Vagina (tissue), 2 donors: ENCODE results near the gene ARL6IP1. TPM values are rescaled to one million over a fixed set of nuclear protein-coding genes. Genes with fewer than 3 reads are reported as not detected.

ENCODE experiments used
- DNase-seq, 2 donors: peaks; one replicate each; pipeline ENCODE4 v3.0.0-alpha.2; 2017; ENCODE audit errors: extremely low spot score in 2 of 2
- H3K27ac ChIP-seq: fragments of 200-600 bp; sonication (generic); one replicate; pipeline ENCODE4 v1.5.1; 2019
- H3K27me3 ChIP-seq: fragments of 200-600 bp; sonication (generic); one replicate; pipeline ENCODE4 v1.5.1; 2019
- H3K36me3 ChIP-seq, 2 donors: fragments of 200-600 bp; sonication (generic); one replicate each; pipeline ENCODE4 v1.5.1; 2017 to 2019
- H3K4me1 ChIP-seq: fragments of 200-600 bp; sonication (generic); one replicate; pipeline ENCODE4 v1.5.1; 2019
- H3K4me3 ChIP-seq, 2 donors: fragments of 200-600 bp; sonication (generic); 1 replicate in 1 of 2; 2 replicates in 1 of 2; pipeline ENCODE4 v1.5.1; 2016 to 2019
- H3K9me3 ChIP-seq: fragments of 200-600 bp; sonication (generic); one replicate; pipeline ENCODE4 v1.5.1; 2019
- POLR2A ChIP-seq, 2 donors: fragments of 450-650 bp; IDR thresholded peaks; one replicate each; pipeline ENCODE4 v1.6.1; 2017; ENCODE audit warnings: antibody characterized with exemption in 2 of 2, mild to moderate bottlenecking in 2 of 2, moderate library complexity in 2 of 2
- POLR2AphosphoS5 ChIP-seq, 2 donors: sonication (generic); formaldehyde crosslinking; IDR thresholded peaks; one replicate each; pipeline ENCODE4 v1.9.0; 2017; ENCODE audit warnings: antibody characterized with exemption in 2 of 2, mild to moderate bottlenecking in 2 of 2, low read depth in 1 of 2; ENCODE audit not compliant: insufficient read depth in 1 of 2
- intact Hi-C: fragments of 100-400 bp; cut with DNase I; formaldehyde crosslinking; loops from one replicate; pipeline ENCODE4 v1.15.1; 2023
- total RNA-seq: library from RNA; depleted of rRNA; stranded (reverse); fragments of >200 nt; gene quantifications from one replicate; pipeline ENCODE4 v1.2.3, GENCODE V29; 2016
- TF ChIP-seq, protein P1 (sequence below), 3 experiments: fragments of 450-650 bp in 2 of 3; fragments of 200-600 bp in 1 of 3; sonication (generic) in 1 of 3; IDR thresholded peaks; one replicate each; pipeline ENCODE4 v1.5.1; 2017 to 2019; ENCODE audit warnings: antibody characterized with exemption in 3 of 3, mild to moderate bottlenecking in 2 of 3, moderate library complexity in 2 of 3

ARL6IP1 gene
- total RNA-seq, 1 donor from 2014 or later = 103 TPM

DNA sequence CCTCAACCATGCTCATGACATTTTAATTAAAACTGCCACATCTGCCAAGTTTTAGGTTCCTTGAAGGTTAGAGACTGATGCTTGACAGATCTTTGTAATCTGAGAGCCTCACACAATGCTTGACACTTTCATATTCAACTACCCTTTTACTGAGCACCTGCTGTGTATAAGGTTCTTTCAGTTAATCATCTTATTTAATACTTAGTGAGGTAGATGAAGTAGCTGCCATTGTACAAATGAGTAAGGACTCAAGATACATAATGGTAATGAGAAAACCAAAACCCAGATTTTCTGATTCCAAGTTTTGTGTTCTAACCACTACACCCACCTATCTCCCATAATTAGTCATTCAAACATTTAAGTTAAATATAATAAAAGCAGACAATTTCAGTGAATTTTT is 35.4 kb upstream of the ARL6IP1 start:
- DNase-seq = no peak
- Histone ChIP-seq H3K9me3 (no peaks in the 10 kb centered on the region), H3K4me1 (no peaks in the 10 kb centered on the region), H3K36me3 (peaks cover 5 to 94% of the 10 kb centered on the region in 2 donors), H3K27me3 (no peaks in the 10 kb centered on the region), H3K27ac (no peak overlapping the region), H3K4me3 (no peak overlapping the region)
- TF ChIP-seq POLR2AphosphoS5 (IDR thresholded peaks at IDR 0.05; ENCODE audit: insufficient read depth in 1 of 2, low read depth in 1 of 2) = no peak
- no peak for TF ChIP-seq POLR2A (IDR thresholded peaks at IDR 0.05)
- TF ChIP-seq, protein P1, sequence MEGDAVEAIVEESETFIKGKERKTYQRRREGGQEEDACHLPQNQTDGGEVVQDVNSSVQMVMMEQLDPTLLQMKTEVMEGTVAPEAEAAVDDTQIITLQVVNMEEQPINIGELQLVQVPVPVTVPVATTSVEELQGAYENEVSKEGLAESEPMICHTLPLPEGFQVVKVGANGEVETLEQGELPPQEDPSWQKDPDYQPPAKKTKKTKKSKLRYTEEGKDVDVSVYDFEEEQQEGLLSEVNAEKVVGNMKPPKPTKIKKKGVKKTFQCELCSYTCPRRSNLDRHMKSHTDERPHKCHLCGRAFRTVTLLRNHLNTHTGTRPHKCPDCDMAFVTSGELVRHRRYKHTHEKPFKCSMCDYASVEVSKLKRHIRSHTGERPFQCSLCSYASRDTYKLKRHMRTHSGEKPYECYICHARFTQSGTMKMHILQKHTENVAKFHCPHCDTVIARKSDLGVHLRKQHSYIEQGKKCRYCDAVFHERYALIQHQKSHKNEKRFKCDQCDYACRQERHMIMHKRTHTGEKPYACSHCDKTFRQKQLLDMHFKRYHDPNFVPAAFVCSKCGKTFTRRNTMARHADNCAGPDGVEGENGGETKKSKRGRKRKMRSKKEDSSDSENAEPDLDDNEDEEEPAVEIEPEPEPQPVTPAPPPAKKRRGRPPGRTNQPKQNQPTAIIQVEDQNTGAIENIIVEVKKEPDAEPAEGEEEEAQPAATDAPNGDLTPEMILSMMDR (IDR thresholded peaks at IDR 0.05) = no peak
- intact Hi-C loops = no loop called here

DNA sequence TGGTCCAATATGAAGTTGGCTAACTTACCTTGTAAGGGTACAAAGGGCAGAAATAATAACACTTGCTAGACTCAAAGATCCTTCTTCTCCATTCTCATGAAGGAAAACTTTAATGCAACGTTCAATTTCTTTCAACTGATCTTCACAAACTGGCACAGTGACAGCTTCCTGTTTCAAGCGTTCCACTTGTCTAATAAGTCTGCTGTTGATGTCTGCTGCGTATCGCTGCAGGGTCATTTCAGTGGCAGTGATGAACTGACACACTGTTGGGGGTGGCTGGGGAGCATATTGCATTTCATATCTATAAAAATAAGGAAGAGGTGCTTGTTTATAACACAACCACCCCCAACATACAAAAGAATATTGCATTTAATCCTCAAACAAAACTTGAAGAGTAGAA is 33.5 kb upstream of the ARL6IP1 start:
- H3K36me3 ChIP-seq = peaks cover 5 to 96% of the 10 kb centered on the region in 2 donors
- intact Hi-C loops = no loop called here
- H3K9me3 ChIP-seq = no peaks in the 10 kb centered on the region
- no peak overlapping the region for H3K27ac ChIP-seq
- no peaks in the 10 kb centered on the region for H3K4me1 ChIP-seq
- DNase-seq = no peak
- H3K27me3 ChIP-seq = no peaks in the 10 kb centered on the region
- no peak overlapping the region for H3K4me3 ChIP-seq
- TF ChIP-seq, protein P1 (IDR thresholded peaks at IDR 0.05) = no peak
- no peak for TF ChIP-seq POLR2A (IDR thresholded peaks at IDR 0.05)
- no peak for TF ChIP-seq POLR2AphosphoS5 (IDR thresholded peaks at IDR 0.05; ENCODE audit: insufficient read depth in 1 of 2, low read depth in 1 of 2)

DNA sequence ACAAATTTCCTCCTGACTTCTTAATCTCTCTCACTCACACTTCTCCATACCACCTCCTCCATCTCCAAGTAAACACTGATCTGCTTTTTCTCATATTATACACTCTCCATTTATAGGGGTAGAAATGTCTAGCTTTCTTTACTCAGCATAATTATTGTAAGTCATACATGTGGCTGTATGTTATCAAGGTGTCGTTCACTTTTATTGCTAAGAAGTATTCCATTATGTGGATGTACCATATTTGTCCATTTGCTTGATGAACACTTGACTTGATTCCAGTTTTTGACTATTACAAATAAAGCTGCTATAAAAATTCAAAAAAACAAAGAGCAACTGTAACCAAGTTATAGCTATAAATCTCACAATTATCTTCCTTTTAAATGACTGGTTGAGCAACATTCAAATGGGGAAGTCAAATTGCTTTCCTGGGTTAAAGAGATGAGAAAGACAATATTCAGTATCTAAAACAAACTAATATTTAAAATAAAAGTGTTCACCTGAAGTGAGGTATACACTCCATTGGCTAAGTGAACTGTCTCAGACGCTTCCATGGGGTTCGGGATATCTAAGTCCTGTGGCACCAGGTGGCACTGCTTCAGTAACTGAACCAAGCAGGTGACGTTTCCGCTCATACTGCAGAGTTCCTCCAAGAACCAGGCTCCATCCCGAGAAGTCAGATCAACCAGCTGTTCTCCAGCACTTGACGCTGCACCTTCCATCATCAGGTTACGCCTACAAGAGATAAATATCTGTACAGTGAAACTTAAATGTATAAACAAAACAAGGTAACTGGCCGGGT is 32.6 kb upstream of the ARL6IP1 start:
- peaks cover 5 to 96% of the 10 kb centered on the region in 2 donors for H3K36me3 ChIP-seq
- no peaks in the 10 kb centered on the region for H3K27me3 ChIP-seq
- H3K9me3 ChIP-seq = no peaks in the 10 kb centered on the region
- H3K27ac ChIP-seq = no peak overlapping the region
- TF ChIP-seq, protein P1 (IDR thresholded peaks at IDR 0.05) = no peak
- no peak for TF ChIP-seq POLR2A (IDR thresholded peaks at IDR 0.05)
- TF ChIP-seq POLR2AphosphoS5 (IDR thresholded peaks at IDR 0.05; ENCODE audit: insufficient read depth in 1 of 2, low read depth in 1 of 2) = no peak
- H3K4me1 ChIP-seq = no peaks in the 10 kb centered on the region
- intact Hi-C loops = no loop called here
- H3K4me3 ChIP-seq = no peak overlapping the region
- no peak for DNase-seq

DNA sequence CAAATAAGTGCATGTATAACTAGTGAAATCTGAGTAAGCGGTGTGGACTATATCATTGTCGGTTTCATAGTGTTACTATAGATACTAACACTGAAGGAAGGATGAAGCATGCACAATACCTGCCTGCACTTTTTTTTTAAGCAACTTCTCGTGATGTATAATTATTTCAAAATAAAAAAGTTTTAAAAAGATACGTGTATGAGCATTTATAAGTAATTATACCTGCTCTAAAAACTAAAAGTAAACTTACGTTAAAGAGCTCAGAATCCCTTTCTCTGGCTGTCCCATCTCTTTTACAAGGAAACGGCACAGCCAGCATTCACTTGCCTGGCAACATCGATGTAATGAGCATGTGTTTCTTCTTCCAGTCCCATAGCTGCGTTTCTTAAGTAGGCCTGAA is 31.3 kb upstream of the ARL6IP1 start:
- DNase-seq = no peak
- H3K36me3 ChIP-seq = peaks cover 5 to 96% of the 10 kb centered on the region in 2 donors
- H3K27me3 ChIP-seq = no peaks in the 10 kb centered on the region
- no peak overlapping the region for H3K27ac ChIP-seq
- intact Hi-C loops = no loop called here
- H3K9me3 ChIP-seq = no peaks in the 10 kb centered on the region
- no peak overlapping the region for H3K4me3 ChIP-seq
- no peaks in the 10 kb centered on the region for H3K4me1 ChIP-seq
- TF ChIP-seq POLR2AphosphoS5 (IDR thresholded peaks at IDR 0.05; ENCODE audit: insufficient read depth in 1 of 2, low read depth in 1 of 2) (no peak), POLR2A (IDR thresholded peaks at IDR 0.05) (no peak)
- TF ChIP-seq, protein P1 (IDR thresholded peaks at IDR 0.05) = no peak

DNA sequence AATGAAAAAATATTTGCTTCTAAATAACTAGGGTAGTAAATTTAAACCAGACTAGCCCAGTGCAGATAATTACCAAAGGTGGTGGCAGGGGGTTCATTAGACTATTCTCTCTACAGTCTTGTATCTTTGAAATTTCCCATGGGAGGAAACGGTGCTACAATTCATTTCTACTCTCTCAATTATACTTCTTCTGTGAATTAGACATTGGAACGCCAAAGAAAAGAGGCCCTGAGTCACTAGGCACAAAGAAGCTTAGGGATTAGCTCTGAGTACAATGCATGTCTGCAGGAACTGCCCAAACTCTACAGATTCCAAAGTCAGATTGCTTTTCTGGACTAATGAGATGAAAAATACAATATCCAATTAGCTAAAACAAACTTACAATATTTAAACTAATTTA is 30.7 kb upstream of the ARL6IP1 start:
- intact Hi-C loops = no loop called here
- H3K9me3 ChIP-seq = no peaks in the 10 kb centered on the region
- TF ChIP-seq, protein P1 (IDR thresholded peaks at IDR 0.05) = no peak
- TF ChIP-seq POLR2A (IDR thresholded peaks at IDR 0.05) (no peak), POLR2AphosphoS5 (IDR thresholded peaks at IDR 0.05; ENCODE audit: insufficient read depth in 1 of 2, low read depth in 1 of 2) (no peak)

More for the DNA sequence above, 30.7 kb upstream of the ARL6IP1 start:
- Histone ChIP-seq H3K27ac (no peak overlapping the region), H3K4me1 (no peaks in the 10 kb centered on the region), H3K27me3 (no peaks in the 10 kb centered on the region), H3K4me3 (no peak overlapping the region), H3K36me3 (peaks cover 5 to 92% of the 10 kb centered on the region in 2 donors)
- no peak for DNase-seq
